ENCODE results near the gene SIMC1.

The SIMC1 gene

GRCh38 chr5:176317534-176318374, 79.5 kb downstream of the SIMC1 start:
- DNase-seq, result no peak

- DNase-seq, result no peak
Observed at GRCh38 chr5:176319827-176320554, 81.8 kb downstream of the SIMC1 start.

- DNase-seq, result no peak
Observed at GRCh38 chr5:176320577-176320976, 82.4 kb downstream of the SIMC1 start.

- DNase-seq, result no peak
Observed at GRCh38 chr5:176334031-176334770, 96.0 kb downstream of the SIMC1 start.

GRCh38 chr5:176337913-176338312, 99.7 kb downstream of the SIMC1 start:
- DNase-seq, result no peak

- DNase-seq, result no peak
Observed at GRCh38 chr5:176339304-176339703, 101.1 kb downstream of the SIMC1 start.

- DNase-seq, result no peak
Observed at GRCh38 chr5:176341325-176342157, 103.3 kb downstream of the SIMC1 start.

GRCh38 chr5:176342158-176342483, 103.9 kb downstream of the SIMC1 start:
- DNase-seq, result no peak

GRCh38 chr5:176342766-176343458, 104.7 kb downstream of the SIMC1 start:
- DNase-seq, result no peak

- no peak for DNase-seq
Observed at GRCh38 chr5:176350416-176350815, 112.2 kb downstream of the SIMC1 start.

- DNase-seq, result no peak
Observed at GRCh38 chr5:176352116-176352878, 114.1 kb downstream of the SIMC1 start.

GRCh38 chr5:176353533-176353932, 115.3 kb downstream of the SIMC1 start:
- no peak for DNase-seq

GRCh38 chr5:176355400-176356178, 117.4 kb downstream of the SIMC1 start:
- no peak for DNase-seq

- no peak for DNase-seq
Observed at GRCh38 chr5:176356179-176356566, 117.9 kb downstream of the SIMC1 start.

- DNase-seq, result no peak
Observed at GRCh38 chr5:176359658-176360057, 121.4 kb downstream of the SIMC1 start.

GRCh38 chr5:176360894-176361436, 122.7 kb downstream of the SIMC1 start:
- DNase-seq, result no peak

- DNase-seq, result peak; percentile 92
Observed at GRCh38 chr5:176361437-176362232, 123.4 kb downstream of the SIMC1 start, which contains the start of gene KIAA1191. Gene KIAA1191 (minus strand): TSS chr5:176361764. CDS start chr5:176359508, 2,256 bp downstream.

GRCh38 chr5:176362233-176362490, 123.9 kb downstream of the SIMC1 start:
- DNase-seq, result no peak

GRCh38 chr5:176364765-176365350, 126.6 kb downstream of the SIMC1 start:
- DNase-seq, result no peak
